NCI-H2171 (cell line): ENCODE measurements around the gene MYO5B.
"Not testable (repeated sequence)": the region's sequence is repeated elsewhere in the genome, so short reads cannot be mapped to it uniquely, and the experiment has no call there.

Source experiments
- DNase-seq: peaks from one replicate; lab custom pipeline; 2025; lab: John Stamatoyannopoulos, UW

Gene MYO5B

GRCh38 chr18:49789560-49790134 is 405.3 kb downstream of the MYO5B start:
- DNase-seq = not testable (repeated sequence)

DNA sequence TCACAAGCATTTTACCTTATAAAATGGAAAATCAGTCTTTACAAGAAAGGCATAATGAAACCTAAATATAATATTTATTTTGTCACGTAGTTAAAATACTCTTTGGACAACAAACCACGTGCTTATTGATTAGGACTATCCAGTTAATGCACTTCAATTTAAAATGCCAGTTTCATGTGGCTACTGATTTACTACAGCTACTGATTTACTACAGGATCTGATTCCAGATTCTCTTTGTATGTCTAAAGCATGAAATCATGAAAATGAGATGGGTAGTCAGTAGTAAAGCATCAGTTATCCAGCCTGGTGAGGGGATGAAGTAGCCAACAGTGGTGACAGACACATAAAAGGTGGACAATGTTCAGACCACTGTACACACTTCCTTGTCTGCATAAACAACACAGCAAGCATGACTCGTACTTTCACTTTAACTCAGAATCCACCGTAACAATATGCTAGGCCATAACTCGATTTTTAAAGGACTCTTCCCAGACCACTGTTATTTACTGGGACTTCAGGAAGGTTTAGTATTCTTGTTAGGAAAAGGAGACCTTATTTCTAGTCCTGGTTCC is 406.5 kb downstream of the MYO5B start:
- no peak for DNase-seq

GRCh38 chr18:49786019-49786720 is 408.8 kb downstream of the MYO5B start:
- no peak for DNase-seq

GRCh38 chr18:49784427-49785185 is 410.3 kb downstream of the MYO5B start:
- no peak for DNase-seq

- not testable (repeated sequence) for DNase-seq
These were observed 411.3 kb downstream of the MYO5B start for GRCh38 chr18:49783631-49784030.

- DNase-seq = peak; percentile 88
These were observed 416.0 kb downstream of the MYO5B start for GRCh38 chr18:49778826-49779465.
